Measurements from ENCODE around the gene KIAA1328.
"Not testable (repeated sequence)": the region's sequence is repeated elsewhere in the genome, so short reads cannot be mapped to it uniquely, and the experiment has no call there.

DNA sequence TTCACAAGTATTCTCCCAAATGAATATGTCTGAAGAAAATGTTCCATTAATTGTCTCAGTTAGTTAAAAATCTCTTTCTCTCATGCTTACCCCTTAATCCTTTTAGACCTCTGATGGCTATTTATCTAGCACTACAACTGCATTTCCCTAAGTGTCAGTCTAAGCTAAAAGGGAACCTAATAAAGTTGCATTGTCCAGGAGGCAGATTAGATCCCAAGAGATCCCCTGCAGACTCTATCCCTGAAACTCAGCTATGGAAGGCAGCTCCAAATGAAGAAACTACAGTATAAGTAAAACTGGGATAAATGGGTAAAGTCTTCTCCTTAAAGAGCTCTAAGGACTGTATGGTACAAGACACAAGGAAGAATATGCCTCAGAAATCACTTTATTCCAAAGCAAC is 12.8 kb upstream of the KIAA1328 start:
- TF ChIP-seq, protein P1, sequence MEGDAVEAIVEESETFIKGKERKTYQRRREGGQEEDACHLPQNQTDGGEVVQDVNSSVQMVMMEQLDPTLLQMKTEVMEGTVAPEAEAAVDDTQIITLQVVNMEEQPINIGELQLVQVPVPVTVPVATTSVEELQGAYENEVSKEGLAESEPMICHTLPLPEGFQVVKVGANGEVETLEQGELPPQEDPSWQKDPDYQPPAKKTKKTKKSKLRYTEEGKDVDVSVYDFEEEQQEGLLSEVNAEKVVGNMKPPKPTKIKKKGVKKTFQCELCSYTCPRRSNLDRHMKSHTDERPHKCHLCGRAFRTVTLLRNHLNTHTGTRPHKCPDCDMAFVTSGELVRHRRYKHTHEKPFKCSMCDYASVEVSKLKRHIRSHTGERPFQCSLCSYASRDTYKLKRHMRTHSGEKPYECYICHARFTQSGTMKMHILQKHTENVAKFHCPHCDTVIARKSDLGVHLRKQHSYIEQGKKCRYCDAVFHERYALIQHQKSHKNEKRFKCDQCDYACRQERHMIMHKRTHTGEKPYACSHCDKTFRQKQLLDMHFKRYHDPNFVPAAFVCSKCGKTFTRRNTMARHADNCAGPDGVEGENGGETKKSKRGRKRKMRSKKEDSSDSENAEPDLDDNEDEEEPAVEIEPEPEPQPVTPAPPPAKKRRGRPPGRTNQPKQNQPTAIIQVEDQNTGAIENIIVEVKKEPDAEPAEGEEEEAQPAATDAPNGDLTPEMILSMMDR (IDR thresholded peaks at IDR 0.05) = not testable (repeated sequence)
- TF ChIP-seq POLR2AphosphoS5, POLR2A (IDR thresholded peaks at IDR 0.05): not testable (repeated sequence)
